MV-4-11 (cell line): ENCODE results near the gene RFX1.
"Not testable (repeated sequence)": the region's sequence is repeated elsewhere in the genome, so short reads cannot be mapped to it uniquely, and the experiment has no call there.

Experiments
- DNase-seq: peaks from one replicate; lab custom pipeline; 2025; lab: John Stamatoyannopoulos, UW

RFX1 gene

DNA sequence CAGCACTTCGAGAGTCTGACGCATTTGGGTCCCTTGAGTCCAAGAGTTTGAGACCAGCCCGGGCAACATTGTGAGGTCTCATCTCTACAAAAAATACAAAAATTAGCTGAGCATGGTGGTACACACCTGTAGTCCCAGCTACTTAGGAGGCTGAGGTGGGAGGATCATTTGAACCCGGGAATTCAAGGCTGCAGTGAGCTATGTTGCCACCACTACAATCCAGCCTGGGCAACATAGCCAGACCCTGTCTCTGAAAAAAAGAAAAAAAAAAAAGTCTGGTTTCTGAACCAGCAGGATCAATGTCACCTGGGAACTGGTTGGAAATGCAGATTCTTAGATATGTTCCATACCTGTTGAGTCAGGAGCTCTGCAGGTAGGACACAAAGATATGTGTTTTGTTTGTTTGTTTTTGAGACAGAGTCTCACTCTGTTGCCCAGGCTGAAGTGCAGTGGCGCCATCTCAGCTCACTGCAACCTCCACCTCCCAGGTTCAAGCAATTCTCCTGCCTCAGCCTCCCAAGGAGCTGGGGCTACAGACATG is 20.6 kb upstream of the RFX1 start:
- DNase-seq, result not testable (repeated sequence)

DNA sequence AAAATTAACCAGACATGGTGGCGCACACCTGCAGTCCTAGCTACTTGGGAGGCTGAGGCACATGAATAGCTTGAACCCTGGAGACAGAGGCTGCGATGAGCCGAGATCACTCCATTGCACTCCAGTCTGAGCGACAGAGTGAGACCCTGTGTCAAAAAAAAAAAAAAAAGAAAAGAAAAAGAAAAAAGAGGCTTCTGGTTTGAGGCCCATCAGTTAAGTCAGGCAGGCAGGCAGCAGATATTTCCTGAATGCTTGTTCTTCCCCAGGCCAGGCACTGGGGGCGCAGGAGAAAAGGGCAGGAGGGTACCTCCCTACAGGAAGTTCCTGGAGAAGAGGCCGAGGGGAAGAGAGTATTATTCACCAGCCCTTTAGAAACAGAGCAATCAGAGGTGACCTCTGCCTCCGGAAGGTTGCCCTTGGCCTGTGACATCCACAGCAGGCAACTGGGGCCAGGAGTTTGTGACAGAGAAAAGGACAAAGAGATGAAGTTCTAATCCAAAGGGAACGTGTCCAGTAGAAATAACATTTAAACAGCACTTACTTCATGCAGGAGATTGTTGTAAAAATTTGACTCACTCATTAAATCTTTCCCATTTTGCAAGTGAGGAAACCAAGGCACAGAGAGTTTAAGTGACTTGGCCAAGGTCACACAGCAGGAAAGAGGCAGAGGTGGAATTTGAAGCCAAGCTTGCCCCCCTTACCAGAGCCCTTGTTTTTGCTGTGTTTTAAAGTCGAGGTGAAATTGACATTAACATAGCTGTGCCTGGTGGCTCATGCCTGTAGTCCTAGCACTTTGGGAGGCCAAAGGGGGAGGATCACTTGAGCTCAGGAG is 17.5 kb upstream of the RFX1 start:
- DNase-seq, result peak; percentile 89

DNA sequence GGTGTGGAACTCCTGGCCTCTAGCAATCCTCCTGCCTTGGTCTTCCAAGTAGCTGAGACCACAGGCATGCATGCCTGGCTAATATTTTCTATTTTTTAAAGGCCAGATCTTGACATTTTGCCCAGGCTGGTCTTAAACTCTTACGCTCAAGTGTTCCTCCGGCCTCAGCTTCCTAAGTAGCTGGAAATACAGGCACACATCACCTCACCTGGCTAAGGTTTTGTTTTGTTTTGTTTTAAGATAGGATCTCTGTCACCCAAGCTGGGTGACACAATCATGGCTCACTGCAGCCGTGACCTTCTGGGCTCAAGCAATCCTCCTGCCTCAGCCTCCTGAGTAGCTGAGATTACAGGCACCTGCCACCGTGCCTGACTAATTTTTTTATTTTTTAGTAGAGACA is 16.3 kb upstream of the RFX1 start:
- DNase-seq, result no peak

DNA sequence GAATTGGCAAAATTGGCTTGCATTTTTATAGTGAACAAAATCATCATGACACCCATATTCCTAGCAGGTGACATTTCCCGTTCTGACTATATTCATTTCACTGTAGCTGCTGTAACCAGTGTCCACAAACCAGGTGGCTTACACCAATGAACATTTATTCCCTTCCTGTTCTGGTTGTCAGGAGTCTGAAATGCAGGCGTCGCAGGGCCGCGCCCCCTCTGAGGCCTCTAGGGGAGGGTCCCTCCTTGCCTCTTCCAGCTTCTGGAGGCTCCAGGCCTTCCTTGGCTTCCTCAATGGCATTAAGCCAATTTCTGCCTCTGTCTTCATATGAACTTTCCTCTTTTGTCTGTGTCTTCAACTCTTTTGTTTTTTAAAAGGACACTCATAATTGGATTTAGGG is 15.4 kb upstream of the RFX1 start:
- DNase-seq, result no peak

DNA sequence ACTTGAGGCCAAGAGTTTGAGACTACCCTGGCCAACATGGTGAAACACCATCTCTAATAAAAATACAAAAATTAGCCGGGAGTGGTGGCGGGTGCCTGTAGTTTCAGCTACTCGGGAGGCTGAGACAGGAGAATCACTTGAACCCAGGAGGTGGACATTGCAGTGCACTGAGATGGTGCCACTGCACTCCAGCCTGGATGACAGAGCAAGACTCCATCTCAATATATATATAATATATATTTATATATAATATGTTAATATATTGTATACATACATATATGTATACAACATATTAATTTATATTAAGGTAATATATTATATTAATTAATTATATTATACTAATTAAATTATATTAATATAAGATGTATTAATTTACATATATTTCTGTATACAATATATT is 13.6 kb upstream of the RFX1 start:
- not testable (repeated sequence) for DNase-seq

DNA sequence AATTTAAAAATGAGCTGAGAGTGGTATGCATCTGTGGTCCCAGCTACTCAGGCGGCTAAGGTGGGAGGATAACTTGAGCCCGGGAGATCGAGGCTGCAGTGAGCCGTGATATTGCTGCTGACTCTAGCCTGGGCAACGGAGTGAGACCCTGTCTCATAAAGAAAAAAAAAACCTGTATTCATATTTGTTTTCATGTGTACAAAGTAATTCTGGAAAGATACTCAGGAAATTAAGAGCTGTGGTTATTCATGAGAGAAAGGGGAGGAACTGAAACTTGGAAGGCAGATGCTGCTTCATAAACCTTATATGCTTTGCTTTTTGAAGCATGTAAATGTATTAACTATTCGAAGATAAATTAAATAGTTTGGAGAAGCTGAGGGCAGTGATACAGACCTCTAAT is 13.0 kb upstream of the RFX1 start:
- DNase-seq, result peak; percentile 74

DNA sequence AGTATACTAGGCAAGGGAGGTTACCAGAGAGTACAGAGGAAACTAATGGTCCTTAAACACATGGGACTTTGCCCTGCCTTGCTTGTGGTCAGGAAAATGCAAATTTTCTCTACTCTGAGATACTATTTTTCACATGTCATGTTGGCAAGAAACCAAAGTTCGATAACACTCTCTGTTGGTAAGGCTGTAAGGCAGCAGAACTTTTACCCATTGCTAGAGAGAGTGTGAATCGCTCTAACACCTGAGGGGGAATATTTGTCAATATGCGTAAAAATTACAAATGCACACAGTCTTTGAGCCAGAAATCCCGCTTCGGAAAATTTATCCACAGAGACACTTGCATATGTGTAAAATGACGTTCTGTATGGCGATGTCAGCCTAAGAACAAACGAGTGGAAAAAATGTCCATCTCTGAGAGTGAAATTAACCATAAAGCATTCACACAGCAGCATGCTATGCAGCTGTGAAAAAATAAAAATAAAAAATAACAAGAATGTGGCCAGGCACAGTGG is 9.5 kb upstream of the RFX1 start:
- DNase-seq, result no peak

DNA sequence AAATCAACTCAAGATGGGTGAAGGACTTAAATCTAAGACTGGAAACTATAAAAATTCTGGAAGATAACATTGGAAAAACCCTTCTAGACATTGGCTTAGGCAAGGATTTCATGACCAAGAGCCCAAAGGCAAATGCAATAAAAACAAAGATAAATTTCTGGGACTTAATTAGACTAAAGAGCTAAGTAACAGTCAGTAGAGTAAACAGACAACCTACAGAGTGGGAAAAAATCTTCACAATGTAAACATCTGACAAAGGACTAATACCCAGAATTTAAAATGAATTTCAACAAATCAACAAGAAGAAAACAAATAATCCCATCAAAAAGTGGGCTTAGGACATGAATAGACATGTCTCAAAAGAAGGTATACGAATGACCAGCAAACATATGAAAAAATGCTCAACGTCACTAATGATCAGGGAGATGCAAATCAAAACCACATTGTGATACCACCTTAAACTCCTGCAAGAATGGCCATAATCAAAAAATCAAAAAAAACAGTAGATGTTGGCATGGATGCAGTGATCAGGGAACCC is 6.3 kb upstream of the RFX1 start:
- no peak for DNase-seq

DNA sequence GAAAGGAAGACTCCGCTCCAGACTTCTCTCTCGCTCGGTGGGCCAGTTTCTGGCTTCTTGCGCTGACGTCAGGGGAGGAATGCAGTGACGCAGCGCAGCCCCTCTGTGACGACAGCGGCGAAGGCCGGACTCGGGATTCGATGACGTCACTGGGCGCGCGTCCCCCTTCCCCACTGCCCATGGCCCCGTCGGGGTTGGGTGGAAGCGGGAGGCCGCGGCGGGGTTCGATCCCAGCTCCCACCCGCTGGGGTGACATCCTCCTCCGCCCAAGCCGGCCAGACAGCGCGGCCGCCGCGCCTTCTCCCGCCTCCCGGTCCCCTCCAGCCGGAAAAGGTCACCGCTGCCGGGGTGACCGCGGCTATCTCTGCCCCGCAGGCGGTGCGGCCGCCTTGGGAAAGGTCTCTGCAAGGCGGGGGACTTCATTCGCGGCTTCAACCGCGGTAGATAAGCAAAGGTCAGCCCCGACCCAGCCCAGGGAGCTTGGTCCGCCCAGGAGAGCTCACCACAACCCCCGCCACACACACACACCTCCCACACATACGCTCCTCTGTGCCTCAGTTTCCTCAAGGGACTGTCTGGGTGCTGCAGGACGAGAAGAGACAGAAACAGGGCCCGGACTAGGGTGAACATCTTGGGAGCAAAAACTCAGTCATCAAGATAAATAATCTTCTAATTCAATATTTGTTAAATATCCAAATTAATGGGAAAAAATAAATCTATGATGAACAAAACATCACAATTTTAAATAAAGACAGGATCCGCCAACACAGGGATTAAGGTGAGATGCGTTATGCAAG is 844 bp upstream of the RFX1 start:
- DNase-seq, result no peak

DNA sequence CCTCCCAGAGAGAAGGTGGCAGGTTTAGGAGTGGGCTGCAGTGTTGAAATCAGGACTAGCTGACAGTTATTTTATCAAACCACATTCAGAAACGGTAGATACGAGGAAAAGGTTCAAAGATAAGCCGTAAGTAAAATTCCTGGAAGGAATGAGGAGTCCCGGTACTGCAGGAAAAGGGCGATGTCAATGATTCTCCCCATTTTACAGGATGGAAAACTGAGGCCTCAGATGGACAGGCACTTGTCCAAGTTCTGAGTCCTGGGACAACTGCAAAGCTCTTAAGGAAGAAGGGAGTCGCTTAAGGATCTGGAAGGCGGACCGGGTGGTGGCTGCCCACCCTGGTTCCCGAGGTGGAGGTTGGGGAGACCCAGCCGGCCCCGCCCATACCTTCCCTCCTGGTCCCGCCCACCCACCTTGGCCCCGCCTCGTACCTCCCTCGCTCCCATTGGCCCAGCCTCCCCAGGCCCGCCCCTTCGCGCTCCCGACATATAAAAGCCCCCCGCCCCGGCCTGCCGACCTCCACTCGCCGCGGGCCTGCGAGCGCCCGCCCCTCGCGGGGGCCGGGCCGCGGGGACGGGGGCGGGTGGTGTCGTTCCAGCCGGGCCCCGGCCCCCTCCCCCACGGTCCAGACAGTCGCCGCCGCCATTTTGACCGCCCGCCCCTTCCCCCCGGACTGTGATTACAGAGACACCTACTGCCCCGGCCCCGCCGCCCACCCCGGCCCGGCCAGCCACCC is 603 bp downstream of the RFX1 start:
- DNase-seq, result peak; percentile 76

DNA sequence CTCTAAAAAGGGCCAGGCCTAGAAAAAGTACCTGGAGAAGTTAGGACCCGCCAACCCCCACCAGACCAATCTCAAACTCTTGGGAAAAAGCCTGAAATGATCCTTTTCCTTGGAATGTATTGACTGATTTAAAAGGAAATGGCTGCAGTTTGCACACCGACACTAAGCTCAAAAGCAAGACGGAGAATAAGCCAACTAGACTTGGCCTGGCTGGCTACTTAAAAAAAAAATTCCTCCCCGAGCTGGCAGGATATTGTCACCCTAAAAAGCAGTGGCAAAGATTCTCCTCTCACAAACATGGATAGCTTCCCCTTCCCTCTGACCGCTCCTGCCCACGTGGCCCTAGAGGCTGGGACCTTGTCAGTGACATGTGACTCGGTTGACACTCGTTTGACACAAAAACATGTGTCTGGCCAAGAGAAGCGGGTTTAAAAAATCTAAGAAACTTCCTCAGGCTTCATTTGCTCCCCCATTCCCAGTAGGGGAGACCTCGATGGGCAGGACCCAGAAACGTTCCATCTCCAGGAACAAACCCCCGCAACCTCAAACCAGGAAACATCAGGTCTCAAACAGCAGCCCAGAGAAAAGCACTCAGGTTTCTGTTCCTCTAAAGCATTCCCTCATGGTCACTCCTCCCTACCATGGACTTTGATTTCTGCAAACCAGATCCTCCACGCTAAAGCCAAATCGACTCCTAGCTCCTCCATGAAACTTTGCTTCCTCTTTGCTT is 1.3 kb downstream of the RFX1 start:
- peak; percentile 100 for DNase-seq

DNA sequence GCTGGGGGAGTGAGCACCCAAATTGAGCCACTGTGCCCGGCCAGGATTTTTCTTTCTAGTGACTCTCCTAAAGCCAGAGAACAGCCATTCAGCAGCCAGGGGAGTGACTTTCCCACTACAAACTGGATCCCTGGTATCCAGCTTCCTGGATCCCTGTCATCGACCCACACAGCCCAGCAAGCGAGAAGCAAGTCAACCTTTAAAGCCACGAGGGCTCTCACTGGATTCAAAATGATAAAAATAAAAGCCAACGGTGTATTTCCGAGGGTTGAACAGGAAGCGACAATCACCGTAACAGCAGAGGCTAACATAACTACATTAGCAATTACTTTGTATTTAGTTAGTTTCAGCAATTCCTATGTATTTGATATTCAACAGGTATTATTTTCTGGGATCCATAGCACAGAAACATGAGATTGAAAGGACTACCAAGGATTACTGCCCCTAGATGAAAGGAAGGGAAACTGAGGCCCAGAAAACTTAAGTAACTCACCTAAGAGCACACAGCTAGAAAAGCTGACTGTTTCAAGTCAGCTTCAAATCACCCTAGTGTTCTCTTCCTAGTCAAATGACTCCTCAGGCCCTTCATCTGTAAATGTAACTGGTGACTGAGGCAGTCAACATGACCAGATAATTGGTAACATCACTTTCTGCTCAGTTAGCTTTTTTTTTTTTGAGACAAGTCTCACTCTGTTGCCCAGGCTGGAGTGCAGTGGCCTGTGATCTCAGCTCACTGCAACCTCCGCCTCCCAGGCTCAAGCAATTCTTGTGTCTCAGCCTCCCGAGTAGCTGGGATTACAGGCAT is 2.7 kb downstream of the RFX1 start:
- DNase-seq, result no peak

DNA sequence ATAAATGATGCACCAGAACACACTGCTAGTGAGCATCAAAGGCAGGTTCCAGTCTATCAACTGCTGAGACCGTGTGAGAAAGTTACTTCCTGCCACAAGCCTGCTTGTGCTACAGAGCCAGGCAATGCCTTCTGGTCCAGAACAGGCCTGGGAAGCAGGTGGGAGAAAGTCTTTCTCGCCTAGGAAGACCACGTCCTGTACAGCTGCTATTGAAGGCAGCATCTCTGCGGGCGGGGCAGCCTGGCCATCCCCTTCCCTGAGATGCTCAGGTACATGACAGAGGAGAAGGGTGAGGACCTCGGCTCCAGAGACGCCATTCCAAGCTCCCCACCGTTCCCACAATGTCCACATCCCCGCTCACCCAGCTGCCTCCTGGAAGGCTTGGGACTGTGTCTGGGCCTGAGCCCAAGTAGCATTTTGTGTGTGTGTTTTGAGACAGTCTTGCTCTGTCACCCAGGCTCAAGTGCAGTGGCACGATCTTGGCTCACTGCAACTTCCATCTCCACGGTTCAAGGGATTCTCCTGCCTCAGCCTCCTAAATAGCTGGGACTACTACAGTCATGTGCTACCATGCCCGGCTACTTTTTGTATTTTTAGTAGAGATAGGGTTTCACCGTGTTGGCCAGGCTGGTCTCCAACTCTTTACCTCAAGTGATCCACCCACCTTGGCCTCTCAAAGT is 3.4 kb downstream of the RFX1 start:
- no peak for DNase-seq

DNA sequence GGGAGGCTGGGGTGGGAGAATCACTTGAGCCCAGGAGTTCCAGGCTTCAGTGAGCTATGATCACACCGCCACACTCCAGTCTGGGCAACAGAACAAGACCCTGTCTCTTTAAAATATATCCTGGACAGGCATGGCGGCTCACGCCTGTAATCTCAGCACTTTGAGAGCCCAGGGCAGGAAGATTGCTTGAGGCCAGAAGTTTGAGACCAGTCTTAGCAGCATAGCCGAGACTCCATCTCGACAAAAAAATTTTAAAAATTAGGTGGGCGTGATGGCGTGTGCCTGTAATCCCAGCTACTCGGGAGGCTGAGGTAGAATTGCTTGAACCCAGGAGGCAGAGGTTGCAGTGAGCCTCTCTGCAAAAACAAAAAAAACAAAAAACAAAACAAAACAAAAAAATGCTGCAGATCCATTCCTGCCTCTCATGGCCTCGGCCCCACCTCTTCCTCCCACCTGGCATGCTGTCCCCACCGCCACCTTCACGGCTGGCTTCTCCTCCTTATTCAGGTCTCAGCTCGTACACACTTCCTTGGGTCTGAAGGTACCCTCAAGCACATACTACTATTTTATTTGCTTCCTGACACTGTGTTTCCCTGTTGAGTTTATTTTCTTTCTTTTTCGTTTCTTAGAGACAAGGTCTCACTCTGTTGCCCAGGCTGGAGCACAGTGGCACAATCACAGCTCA is 5.3 kb downstream of the RFX1 start:
- DNase-seq, result no peak

DNA sequence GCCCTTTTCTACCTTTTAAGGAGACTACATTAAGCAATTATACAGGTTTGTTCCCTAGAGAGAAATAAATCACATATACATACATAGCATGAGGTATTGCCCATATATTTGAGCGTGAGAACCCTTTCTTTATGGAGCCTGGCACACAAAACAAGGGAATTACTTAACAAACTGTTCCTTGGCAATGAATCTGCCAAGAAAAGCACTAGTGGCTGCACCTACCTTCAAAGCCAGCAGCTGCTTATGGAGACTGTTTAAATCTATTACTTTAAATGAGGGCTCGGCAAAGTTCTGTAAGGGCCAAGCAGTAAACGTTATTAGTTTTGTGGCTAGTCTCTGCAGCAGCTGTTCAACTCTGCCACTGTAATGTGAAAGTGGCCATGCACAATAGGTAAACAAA is 7.0 kb downstream of the RFX1 start:
- DNase-seq, result no peak

DNA sequence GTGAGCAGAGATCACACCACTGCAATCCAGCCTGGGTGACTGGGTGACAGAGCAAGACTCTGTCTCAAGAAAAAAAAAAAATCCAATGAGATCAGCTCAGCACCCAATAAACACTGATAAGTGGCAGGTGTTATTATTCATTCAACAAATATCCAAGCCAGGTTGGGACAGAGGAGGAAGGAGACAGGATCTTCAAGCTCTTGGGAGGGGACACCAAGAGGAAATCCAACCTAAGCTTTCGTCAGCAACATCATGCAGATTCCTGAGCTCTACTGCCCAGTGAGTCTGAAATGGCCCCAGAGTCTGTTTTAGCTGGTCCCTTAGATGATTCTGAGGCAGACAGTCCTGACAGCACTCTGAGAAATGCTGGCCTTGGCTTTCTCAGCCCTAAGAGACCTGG is 7.7 kb downstream of the RFX1 start:
- DNase-seq, result no peak

DNA sequence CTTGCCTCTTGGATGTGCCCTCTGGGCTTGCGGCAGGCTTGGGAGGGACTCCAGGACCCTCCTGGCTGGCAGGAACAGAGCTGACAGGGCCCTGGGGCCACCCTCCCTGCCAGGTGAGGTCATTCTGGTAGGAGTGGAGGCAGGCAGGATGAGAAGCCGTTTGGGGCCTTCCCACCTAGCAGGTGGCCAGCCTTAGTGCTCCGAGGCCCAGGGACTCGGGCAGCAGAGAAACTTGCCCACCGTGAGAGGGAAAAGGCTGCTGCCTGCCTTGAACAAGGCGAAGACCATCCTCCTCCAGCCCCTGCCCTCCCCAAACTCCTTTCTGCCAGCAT is 8.5 kb downstream of the RFX1 start:
- no peak for DNase-seq

DNA sequence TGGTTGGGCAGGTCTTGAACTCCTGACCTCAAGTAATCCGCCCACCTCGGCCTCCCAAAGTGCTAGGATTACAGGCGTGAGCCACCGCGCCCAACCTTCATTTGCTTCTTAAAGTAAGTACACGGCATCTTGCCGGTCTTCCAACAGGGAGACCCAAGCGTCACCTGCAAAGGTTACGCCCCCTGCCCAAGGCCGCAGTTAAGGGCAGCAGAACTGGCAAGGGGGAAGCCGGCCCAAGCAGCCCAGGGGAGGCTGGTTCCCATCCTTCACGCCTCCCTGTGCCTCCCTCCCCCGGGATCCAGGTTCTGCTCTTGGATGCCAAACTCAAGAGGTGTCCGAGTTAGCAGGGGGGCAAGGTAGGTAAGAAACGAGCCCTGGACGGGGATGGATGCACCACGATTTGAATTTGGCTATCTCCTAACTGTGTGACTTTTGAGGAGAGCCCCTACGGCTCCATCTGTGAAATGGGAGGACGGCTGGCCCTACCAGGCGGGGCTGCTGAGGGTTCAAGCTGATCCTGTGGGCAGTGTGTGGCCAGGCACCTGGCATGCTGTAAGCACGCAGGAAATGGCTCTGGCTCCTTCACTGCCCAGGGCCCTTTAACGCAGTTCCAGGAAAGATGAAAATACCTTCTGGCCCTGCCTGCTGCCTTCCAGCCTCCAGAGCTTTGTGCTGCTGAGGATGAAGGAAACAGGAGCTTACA is 9.0 kb downstream of the RFX1 start:
- DNase-seq, result no peak
